PFSK-1 (cell line): ENCODE data around the gene CCDC192.

Source experiments
- FOXP2 ChIP-seq: optimal IDR thresholded peaks from 2 replicates; pipeline ENCODE3; 2011; ENCODE audit warnings: borderline replicate concordance, control low read depth, inconsistent platforms; ENCODE audit not compliant: insufficient read depth; ENCODE audit errors: extremely low read length, extremely low read depth
- POLR2AphosphoS5 ChIP-seq: IDR thresholded peaks from 2 replicates; pipeline ENCODE4 v1.6.1; 2012; ENCODE audit warnings: low read depth, mild to moderate bottlenecking, control low read depth, low read length, moderate library complexity
- TF ChIP-seq, protein P1 (sequence below), 2 experiments: IDR thresholded peaks; 2 replicates each; pipeline versions ENCODE4 v1.6.1 to v1.8.0; 2011 to 2012; ENCODE audit warnings: low read depth in 2 of 2, low read length in 2 of 2, control low read depth in 1 of 2, inconsistent platforms in 1 of 2, mild to moderate bottlenecking in 1 of 2, moderate library complexity in 1 of 2; ENCODE audit not compliant: insufficient read depth in 1 of 2

DNA sequence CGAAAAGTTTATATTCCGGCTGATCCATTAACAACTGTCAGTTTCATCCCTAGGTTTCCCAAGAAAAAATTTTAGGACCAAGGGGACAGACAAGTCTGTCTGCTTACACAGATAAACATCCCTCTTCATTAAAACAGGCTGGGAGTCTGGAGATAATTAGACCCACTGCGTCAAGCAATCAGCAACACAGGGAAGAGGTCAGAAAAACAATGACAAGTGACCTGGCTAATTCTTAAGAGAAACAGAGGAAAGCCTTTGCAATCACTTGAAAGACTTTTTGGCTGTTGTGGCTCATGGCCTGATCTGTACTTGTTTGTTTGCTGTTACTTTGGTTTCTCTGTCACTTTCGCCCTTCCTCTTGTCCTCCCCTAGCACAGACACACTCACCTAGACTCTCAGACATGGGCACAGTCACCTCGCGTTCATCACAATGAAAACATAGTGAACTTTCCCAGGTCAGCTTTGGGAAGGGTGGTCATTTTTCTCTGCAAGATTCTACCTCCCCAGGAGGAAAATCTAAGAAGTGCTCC, 2.9 kb upstream of the CCDC192 start:
- TF ChIP-seq POLR2AphosphoS5 (no peak), FOXP2 (no peak)
- TF ChIP-seq, protein P1, sequence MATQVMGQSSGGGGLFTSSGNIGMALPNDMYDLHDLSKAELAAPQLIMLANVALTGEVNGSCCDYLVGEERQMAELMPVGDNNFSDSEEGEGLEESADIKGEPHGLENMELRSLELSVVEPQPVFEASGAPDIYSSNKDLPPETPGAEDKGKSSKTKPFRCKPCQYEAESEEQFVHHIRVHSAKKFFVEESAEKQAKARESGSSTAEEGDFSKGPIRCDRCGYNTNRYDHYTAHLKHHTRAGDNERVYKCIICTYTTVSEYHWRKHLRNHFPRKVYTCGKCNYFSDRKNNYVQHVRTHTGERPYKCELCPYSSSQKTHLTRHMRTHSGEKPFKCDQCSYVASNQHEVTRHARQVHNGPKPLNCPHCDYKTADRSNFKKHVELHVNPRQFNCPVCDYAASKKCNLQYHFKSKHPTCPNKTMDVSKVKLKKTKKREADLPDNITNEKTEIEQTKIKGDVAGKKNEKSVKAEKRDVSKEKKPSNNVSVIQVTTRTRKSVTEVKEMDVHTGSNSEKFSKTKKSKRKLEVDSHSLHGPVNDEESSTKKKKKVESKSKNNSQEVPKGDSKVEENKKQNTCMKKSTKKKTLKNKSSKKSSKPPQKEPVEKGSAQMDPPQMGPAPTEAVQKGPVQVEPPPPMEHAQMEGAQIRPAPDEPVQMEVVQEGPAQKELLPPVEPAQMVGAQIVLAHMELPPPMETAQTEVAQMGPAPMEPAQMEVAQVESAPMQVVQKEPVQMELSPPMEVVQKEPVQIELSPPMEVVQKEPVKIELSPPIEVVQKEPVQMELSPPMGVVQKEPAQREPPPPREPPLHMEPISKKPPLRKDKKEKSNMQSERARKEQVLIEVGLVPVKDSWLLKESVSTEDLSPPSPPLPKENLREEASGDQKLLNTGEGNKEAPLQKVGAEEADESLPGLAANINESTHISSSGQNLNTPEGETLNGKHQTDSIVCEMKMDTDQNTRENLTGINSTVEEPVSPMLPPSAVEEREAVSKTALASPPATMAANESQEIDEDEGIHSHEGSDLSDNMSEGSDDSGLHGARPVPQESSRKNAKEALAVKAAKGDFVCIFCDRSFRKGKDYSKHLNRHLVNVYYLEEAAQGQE (IDR thresholded peaks at IDR 0.05; ENCODE audit: insufficient read depth in 1 of 2, low read depth in 2 of 2, low read length in 2 of 2), result no peak
